SK-N-SH treated with all-trans-retinoic acid at 6 μM for 48 hours (cell line): ENCODE results near the gene ESF1.

Source experiments
- CREB5 ChIP-seq: fragments of 250-450 bp; sonication (Bioruptor Pico); IDR thresholded peaks from 2 replicates; pipeline ENCODE4 v1.5.1; 2020; ENCODE audit warnings: low read depth, mild to moderate bottlenecking, moderate library complexity
- CSDC2 ChIP-seq: fragments of 250-450 bp; sonication (Bioruptor Pico); IDR thresholded peaks from 2 replicates; pipeline ENCODE4 v1.5.0; 2020; ENCODE audit warnings: mild to moderate bottlenecking, moderate library complexity
- OSR1 ChIP-seq: fragments of 250-450 bp; sonication (Bioruptor Pico); IDR thresholded peaks from 2 replicates; pipeline ENCODE4 v1.8.0; 2022; ENCODE audit warnings: moderate library complexity, mild to moderate bottlenecking, inconsistent platforms
- PATZ1 ChIP-seq: fragments of 250-450 bp; sonication (Bioruptor Pico); IDR thresholded peaks from 2 replicates; pipeline ENCODE4 v1.8.0; 2020; ENCODE audit warnings: mild to moderate bottlenecking, moderate library complexity, borderline replicate concordance
- TCF4 ChIP-seq: fragments of 250-450 bp; sonication (Bioruptor Pico); IDR thresholded peaks from 2 replicates; pipeline ENCODE4 v1.8.0; 2021; ENCODE audit warnings: mild to moderate bottlenecking, moderate library complexity, borderline replicate concordance
- TSHZ2 ChIP-seq: fragments of 250-450 bp; sonication (Bioruptor Pico); IDR thresholded peaks from 2 replicates; pipeline ENCODE4 v1.5.0; 2020; ENCODE audit warnings: mild to moderate bottlenecking, moderate library complexity
- ZFP3 ChIP-seq: fragments of 250-450 bp; sonication (Bioruptor Pico); IDR thresholded peaks from 2 replicates; pipeline ENCODE4 v1.5.0; 2020; ENCODE audit warnings: mild to moderate bottlenecking, moderate library complexity
- ZFP30 ChIP-seq: fragments of 450-650 bp; formaldehyde crosslinking; IDR thresholded peaks from 2 replicates; pipeline ENCODE4 v1.5.0; 2022; ENCODE audit warnings: mild to moderate bottlenecking, moderate library complexity
- ZNF70 ChIP-seq: fragments of 450-650 bp; formaldehyde crosslinking; IDR thresholded peaks from 2 replicates; pipeline ENCODE4 v1.5.0; 2020; ENCODE audit warnings: mild to moderate bottlenecking, moderate library complexity

GRCh38 chr20:13817342-13817741 is 32.6 kb upstream of the ESF1 start:
- no peak for TF ChIP-seq PATZ1 (CRISPR knock-in tag)
- no peak for TF ChIP-seq TCF4 (CRISPR knock-in tag)
- TF ChIP-seq ZFP30: no peak
- TF ChIP-seq ZFP3: no peak
- TF ChIP-seq OSR1: no peak
- TF ChIP-seq ZNF70 (CRISPR knock-in tag): no peak
- TF ChIP-seq CREB5 (CRISPR knock-in tag): no peak
- TF ChIP-seq TSHZ2 (CRISPR knock-in tag): no peak
- no peak for TF ChIP-seq CSDC2
